IMR-90 (cell line): ENCODE results near the gene GGTLC1. TPM values are rescaled to one million over a fixed set of nuclear protein-coding genes. Genes with fewer than 3 reads are reported as not detected.

Source experiments
- ATAC-seq: fragments of 200-7000 bp; cut with Tn5 transposase; 2 replicates; pipeline ENCODE4 v1.9.1; 2020; ENCODE audit warnings: low read depth, mild to moderate bottlenecking, moderate library complexity
- BruUV-seq: library from RNA; stranded (reverse); fragments of 400-500 nt; replicated peaks from 2 replicates; lab custom pipeline; 2021; lab: Mats Ljungman, UMichigan
- CTCF ChIA-PET: fragments of 300-600 bp; formaldehyde crosslinking; extraction: SDS; loops from one replicate; lab custom pipeline; 2021; ENCODE audit warnings: antibody characterized with exemption; lab: Yijun Ruan, JAX
- POLR2A ChIA-PET: fragments of 300-600 bp; sonication (Branson Sonifier 250); formaldehyde crosslinking; loops from one replicate; lab custom pipeline; 2022; ENCODE audit warnings: antibody characterized with exemption; ENCODE audit not compliant: unreplicated experiment; lab: Charles Lee
- DNase-seq: peaks from one replicate; pipeline ENCODE4 v3.0.0; 2013
- H2AFZ ChIP-seq: replicated peaks from 2 replicates; pipeline ENCODE3; 2013; ENCODE audit warnings: low read length, mild to moderate bottlenecking; ENCODE audit not compliant: poor library complexity
- H2AK5ac ChIP-seq: 2 replicates; pipeline ENCODE4 v1.6.1; 2013; ENCODE audit warnings: low read depth, low read length, inconsistent platforms
- H2AK9ac ChIP-seq: replicated peaks from 2 replicates; pipeline ENCODE3; 2013; ENCODE audit warnings: mild to moderate bottlenecking, low read depth, low read length, moderate library complexity; ENCODE audit not compliant: poor library complexity
- H2BK120ac ChIP-seq: 2 replicates; pipeline ENCODE4 v1.6.1; 2013; ENCODE audit warnings: low read depth, low read length, inconsistent platforms
- H2BK15ac ChIP-seq: 3 replicates; pipeline ENCODE4 v1.6.1; 2013; ENCODE audit warnings: low read depth, low read length, inconsistent platforms
- H2BK20ac ChIP-seq: 2 replicates; pipeline ENCODE4 v1.6.1; 2013; ENCODE audit warnings: low read depth, mild to moderate bottlenecking, inconsistent platforms, low read length, moderate library complexity
- H2BK5ac ChIP-seq: 2 replicates; pipeline ENCODE4 v1.6.1; 2013; ENCODE audit warnings: mild to moderate bottlenecking, low read depth, low read length, inconsistent platforms; ENCODE audit not compliant: poor library complexity, severe bottlenecking
- H3K14ac ChIP-seq: replicated peaks from 2 replicates; pipeline ENCODE4 v1.6.1; 2013; ENCODE audit warnings: low read depth, low read length, inconsistent platforms
- H3K18ac ChIP-seq: 2 replicates; pipeline ENCODE4 v1.6.1; 2013; ENCODE audit warnings: low read depth, low read length, control low read depth
- H3K23ac ChIP-seq: 2 replicates; pipeline ENCODE4 v1.6.1; 2013; ENCODE audit warnings: low read depth, low read length, inconsistent platforms
- H3K27ac ChIP-seq: 2 replicates; pipeline ENCODE4 v1.5.1; 2013; ENCODE audit warnings: mild to moderate bottlenecking, control low read depth, low read length; ENCODE audit not compliant: insufficient read depth
- H3K27me3 ChIP-seq: 2 replicates; pipeline ENCODE4 v1.6.1; 2013; ENCODE audit warnings: low read length; ENCODE audit not compliant: control insufficient read depth, insufficient read depth
- H3K36me3 ChIP-seq: 2 replicates; pipeline ENCODE4 v1.6.1; 2013; ENCODE audit warnings: low read length, mixed read lengths; ENCODE audit not compliant: control insufficient read depth, insufficient read depth
- H3K4ac ChIP-seq: 2 replicates; pipeline ENCODE4 v1.6.1; 2013; ENCODE audit warnings: low read depth, low read length, inconsistent platforms
- H3K4me1 ChIP-seq: 2 replicates; pipeline ENCODE4 v1.6.1; 2013; ENCODE audit warnings: low read length, mixed read lengths; ENCODE audit not compliant: control insufficient read depth, insufficient read depth
- H3K4me2 ChIP-seq: 2 replicates; pipeline ENCODE4 v1.6.1; 2013; ENCODE audit warnings: low read depth, mild to moderate bottlenecking, control low read depth, low read length, moderate library complexity
- H3K4me3 ChIP-seq: 2 replicates; pipeline ENCODE4 v1.5.1; 2013; ENCODE audit warnings: low read depth, mild to moderate bottlenecking, control low read depth, low read length, moderate library complexity; ENCODE audit not compliant: insufficient read depth
- H3K56ac ChIP-seq: 2 replicates; pipeline ENCODE4 v1.6.1; 2013; ENCODE audit warnings: low read length, inconsistent platforms; ENCODE audit not compliant: insufficient read depth; ENCODE audit errors: extremely low read depth
- H3K79me1 ChIP-seq, 2 experiments: 2 replicates each; pipeline ENCODE4 v1.6.1; 2013; ENCODE audit warnings: low read length in 2 of 2, inconsistent platforms in 1 of 2, low read depth in 1 of 2
- H3K9ac ChIP-seq: 2 replicates; pipeline ENCODE4 v1.6.1; 2013; ENCODE audit warnings: low read depth, low read length, control low read depth
- H3K9me1 ChIP-seq: 2 replicates; pipeline ENCODE4 v1.6.1; 2013; ENCODE audit warnings: low read length, inconsistent platforms; ENCODE audit not compliant: insufficient read depth
- H3K9me3 ChIP-seq: 2 replicates; pipeline ENCODE4 v1.6.1; 2013; ENCODE audit warnings: low read length; ENCODE audit not compliant: control insufficient read depth, insufficient read depth
- H4K20me1 ChIP-seq: 2 replicates; pipeline ENCODE4 v1.6.1; 2013; ENCODE audit warnings: low read length, inconsistent platforms; ENCODE audit not compliant: insufficient read depth
- H4K5ac ChIP-seq: 2 replicates; pipeline ENCODE4 v1.6.1; 2013; ENCODE audit warnings: mild to moderate bottlenecking, low read depth, low read length, control low read depth
- H4K8ac ChIP-seq, 2 experiments: 2 replicates each; pipeline ENCODE4 v1.6.1; 2013; ENCODE audit warnings: low read depth in 2 of 2, low read length in 2 of 2, control low read depth in 1 of 2, inconsistent platforms in 1 of 2
- H4K91ac ChIP-seq: 2 replicates; pipeline ENCODE4 v1.6.1; 2013; ENCODE audit warnings: low read depth, low read length, inconsistent platforms; ENCODE audit not compliant: insufficient read depth
- BHLHE40 ChIP-seq: fragments of 150-350 bp; IDR thresholded peaks from 2 replicates; pipeline ENCODE4 v1.6.1; 2016; ENCODE audit warnings: mild to moderate bottlenecking, low read depth, low read length
- ELK1 ChIP-seq: fragments of 150-350 bp; IDR thresholded peaks from 2 replicates; pipeline ENCODE4 v1.6.1; 2016; ENCODE audit warnings: low read depth, mild to moderate bottlenecking, low read length, moderate library complexity, borderline replicate concordance
- FOS ChIP-seq: fragments of 150-350 bp; IDR thresholded peaks from 2 replicates; pipeline ENCODE4 v1.6.1; 2016; ENCODE audit warnings: low read depth, low read length
- MAFK ChIP-seq: IDR thresholded peaks from 2 replicates; pipeline ENCODE4 v1.6.1; 2012; ENCODE audit warnings: low read depth, low read length, improper control_type of control experiment
- MAZ ChIP-seq: IDR thresholded peaks from 2 replicates; pipeline ENCODE4 v1.6.1; 2012; ENCODE audit warnings: low read depth, mild to moderate bottlenecking, low read length, improper control_type of control experiment, moderate library complexity, borderline replicate concordance
- MXI1 ChIP-seq: IDR thresholded peaks from 2 replicates; pipeline ENCODE4 v1.6.1; 2012; ENCODE audit warnings: low read depth, mild to moderate bottlenecking, low read length, moderate library complexity, borderline replicate concordance
- POLR2A ChIP-seq: IDR thresholded peaks from 2 replicates; pipeline ENCODE4 v1.6.1; 2012; ENCODE audit warnings: mild to moderate bottlenecking, low read depth, low read length
- RAD21 ChIP-seq: IDR thresholded peaks from 2 replicates; pipeline ENCODE4 v1.6.1; 2012; ENCODE audit warnings: low read length, improper control_type of control experiment
- RCOR1 ChIP-seq: IDR thresholded peaks from 2 replicates; pipeline ENCODE4 v1.6.1; 2012; ENCODE audit warnings: mild to moderate bottlenecking, low read length, improper control_type of control experiment; ENCODE audit not compliant: insufficient replicate concordance
- RFX5 ChIP-seq: IDR thresholded peaks from 2 replicates; pipeline ENCODE4 v1.8.0; 2012; ENCODE audit warnings: low read depth, mild to moderate bottlenecking, low read length, moderate library complexity
- SMC3 ChIP-seq: fragments of 150-350 bp; IDR thresholded peaks from 2 replicates; pipeline ENCODE4 v1.6.1; 2016; ENCODE audit warnings: low read depth, mild to moderate bottlenecking, antibody characterized with exemption, low read length, moderate library complexity
- dilution Hi-C: fragments of 300-500 bp; cut with HindIII; formaldehyde crosslinking; loops from one replicate; pipeline ENCODE4 v1.14.3; 2018; ENCODE audit warnings: low sequenced_read_pairs; ENCODE audit not compliant: unreplicated experiment
- in situ Hi-C: fragments of 300-500 bp; cut with MboI; formaldehyde crosslinking; loops from 3 replicates; pipeline ENCODE4 v1.14.3; 2019; ENCODE audit warnings: low sequenced_read_pairs, inconsistent platforms, mixed read lengths
- intact Hi-C: fragments of 100-400 bp; cut with micrococcal nuclease; formaldehyde crosslinking; loops from 2 replicates; pipeline ENCODE4 v1.10.0; 2022
- polyA plus RNA-seq, 3 experiments: library from polyadenylated mRNA; depleted of rRNA; stranded (reverse); fragments of >200 nt; gene quantifications; 2 replicates each; pipeline ENCODE4 v1.2.3, GENCODE V29; 2012; ENCODE audit warnings: low replicate concordance in 1 of 3
- total RNA-seq: library from RNA; depleted of rRNA; stranded (reverse); fragments of >200 nt; gene quantifications from 2 replicates; pipeline ENCODE4 v1.2.3, GENCODE V29; 2012
- TF ChIP-seq, protein P1 (sequence below): fragments of 150-350 bp; IDR thresholded peaks from 2 replicates; pipeline ENCODE4 v1.6.1; 2017; ENCODE audit warnings: mild to moderate bottlenecking, antibody characterized with exemption, low read length, low read depth
- TF ChIP-seq, protein P2 (sequence below): conservative IDR thresholded peaks from 2 replicates; pipeline ENCODE4 v1.5.1; 2012; ENCODE audit warnings: mild to moderate bottlenecking, low read depth, low read length, improper control_type of control experiment

GGTLC1 gene
- total and polyA plus RNA-seq, 2 of the 4 experiments (the other 2 are of a cell fraction) = not detected

- intact Hi-C loops (no loop called here), dilution Hi-C loops (no loop called here)
Measured at GRCh38 chr20:23971310-23971709, 17.3 kb downstream of the GGTLC1 start.

More at GRCh38 chr20:23971310-23971709, 17.3 kb downstream of the GGTLC1 start:
- no peak overlapping the region for H3K14ac ChIP-seq
- no peak overlapping the region for H2AFZ ChIP-seq
- no peak overlapping the region for H3K23ac ChIP-seq
- no peak overlapping the region for H2AK5ac ChIP-seq
- H4K8ac ChIP-seq = no peak overlapping the region
- H2BK15ac ChIP-seq = no peak overlapping the region
- ChIA-PET POLR2A (no interaction called here), CTCF (no interaction called here)
- no peak overlapping the region for H2AK9ac ChIP-seq
- no peaks in the 10 kb centered on the region for H3K27me3 ChIP-seq
- no peak overlapping the region for H3K4ac ChIP-seq
- no peak overlapping the region for H2BK120ac ChIP-seq
- TF ChIP-seq, protein P1, sequence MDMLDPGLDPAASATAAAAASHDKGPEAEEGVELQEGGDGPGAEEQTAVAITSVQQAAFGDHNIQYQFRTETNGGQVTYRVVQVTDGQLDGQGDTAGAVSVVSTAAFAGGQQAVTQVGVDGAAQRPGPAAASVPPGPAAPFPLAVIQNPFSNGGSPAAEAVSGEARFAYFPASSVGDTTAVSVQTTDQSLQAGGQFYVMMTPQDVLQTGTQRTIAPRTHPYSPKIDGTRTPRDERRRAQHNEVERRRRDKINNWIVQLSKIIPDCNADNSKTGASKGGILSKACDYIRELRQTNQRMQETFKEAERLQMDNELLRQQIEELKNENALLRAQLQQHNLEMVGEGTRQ = no peak
- TF ChIP-seq ELK1 (no peak), SMC3 (no peak), RFX5 (no peak), FOS (no peak), MAZ (no peak), POLR2A (no peak), MXI1 (no peak), MAFK (no peak), RCOR1 (no peak), BHLHE40 (no peak), RAD21 (no peak)
- TF ChIP-seq, protein P2, sequence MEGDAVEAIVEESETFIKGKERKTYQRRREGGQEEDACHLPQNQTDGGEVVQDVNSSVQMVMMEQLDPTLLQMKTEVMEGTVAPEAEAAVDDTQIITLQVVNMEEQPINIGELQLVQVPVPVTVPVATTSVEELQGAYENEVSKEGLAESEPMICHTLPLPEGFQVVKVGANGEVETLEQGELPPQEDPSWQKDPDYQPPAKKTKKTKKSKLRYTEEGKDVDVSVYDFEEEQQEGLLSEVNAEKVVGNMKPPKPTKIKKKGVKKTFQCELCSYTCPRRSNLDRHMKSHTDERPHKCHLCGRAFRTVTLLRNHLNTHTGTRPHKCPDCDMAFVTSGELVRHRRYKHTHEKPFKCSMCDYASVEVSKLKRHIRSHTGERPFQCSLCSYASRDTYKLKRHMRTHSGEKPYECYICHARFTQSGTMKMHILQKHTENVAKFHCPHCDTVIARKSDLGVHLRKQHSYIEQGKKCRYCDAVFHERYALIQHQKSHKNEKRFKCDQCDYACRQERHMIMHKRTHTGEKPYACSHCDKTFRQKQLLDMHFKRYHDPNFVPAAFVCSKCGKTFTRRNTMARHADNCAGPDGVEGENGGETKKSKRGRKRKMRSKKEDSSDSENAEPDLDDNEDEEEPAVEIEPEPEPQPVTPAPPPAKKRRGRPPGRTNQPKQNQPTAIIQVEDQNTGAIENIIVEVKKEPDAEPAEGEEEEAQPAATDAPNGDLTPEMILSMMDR = no peak
- no peaks in the 10 kb centered on the region for H3K36me3 ChIP-seq
- no peak overlapping the region for H2BK20ac ChIP-seq
- H4K5ac ChIP-seq = no peak overlapping the region
- in situ Hi-C loops = no loop called here
- H3K4me2 ChIP-seq = no peak overlapping the region
- no peak overlapping the region for H3K56ac ChIP-seq
- ATAC-seq (no peak), DNase-seq (no peak)
- no peak overlapping the region for H2BK5ac ChIP-seq
- no peak overlapping the region for H3K27ac ChIP-seq
- H3K18ac ChIP-seq = no peak overlapping the region
- no peak overlapping the region for H4K91ac ChIP-seq
- H3K4me3 ChIP-seq = no peak overlapping the region
- BruUV-seq = no TSS peak
- H3K9me3 ChIP-seq = no peaks in the 10 kb centered on the region
- H3K9ac ChIP-seq = no peak overlapping the region
- no peaks in the 10 kb centered on the region for H4K20me1 ChIP-seq
- H3K4me1 ChIP-seq = no peaks in the 10 kb centered on the region
- no peaks in the 10 kb centered on the region for H3K9me1 ChIP-seq
- no peaks in the 10 kb centered on the region for H3K79me1 ChIP-seq
